Retinal pigment epithelial cell (primary cell): ENCODE measurements around the gene CXCR4.

Experiments
- DNase-seq: peaks from one replicate; pipeline ENCODE4 v3.0.0-alpha.2; 2010; ENCODE audit warnings: low read depth
- H3K4me3 ChIP-seq: 2 replicates; pipeline ENCODE4 v1.5.1; 2011; ENCODE audit warnings: mild to moderate bottlenecking, low read length, control low read depth, moderate library complexity
- TF ChIP-seq, protein P1 (sequence below): conservative IDR thresholded peaks from 2 replicates; pipeline ENCODE4 v1.5.1; 2011; ENCODE audit warnings: low read depth, low read length, control low read depth, inconsistent platforms

CXCR4 gene

DNA sequence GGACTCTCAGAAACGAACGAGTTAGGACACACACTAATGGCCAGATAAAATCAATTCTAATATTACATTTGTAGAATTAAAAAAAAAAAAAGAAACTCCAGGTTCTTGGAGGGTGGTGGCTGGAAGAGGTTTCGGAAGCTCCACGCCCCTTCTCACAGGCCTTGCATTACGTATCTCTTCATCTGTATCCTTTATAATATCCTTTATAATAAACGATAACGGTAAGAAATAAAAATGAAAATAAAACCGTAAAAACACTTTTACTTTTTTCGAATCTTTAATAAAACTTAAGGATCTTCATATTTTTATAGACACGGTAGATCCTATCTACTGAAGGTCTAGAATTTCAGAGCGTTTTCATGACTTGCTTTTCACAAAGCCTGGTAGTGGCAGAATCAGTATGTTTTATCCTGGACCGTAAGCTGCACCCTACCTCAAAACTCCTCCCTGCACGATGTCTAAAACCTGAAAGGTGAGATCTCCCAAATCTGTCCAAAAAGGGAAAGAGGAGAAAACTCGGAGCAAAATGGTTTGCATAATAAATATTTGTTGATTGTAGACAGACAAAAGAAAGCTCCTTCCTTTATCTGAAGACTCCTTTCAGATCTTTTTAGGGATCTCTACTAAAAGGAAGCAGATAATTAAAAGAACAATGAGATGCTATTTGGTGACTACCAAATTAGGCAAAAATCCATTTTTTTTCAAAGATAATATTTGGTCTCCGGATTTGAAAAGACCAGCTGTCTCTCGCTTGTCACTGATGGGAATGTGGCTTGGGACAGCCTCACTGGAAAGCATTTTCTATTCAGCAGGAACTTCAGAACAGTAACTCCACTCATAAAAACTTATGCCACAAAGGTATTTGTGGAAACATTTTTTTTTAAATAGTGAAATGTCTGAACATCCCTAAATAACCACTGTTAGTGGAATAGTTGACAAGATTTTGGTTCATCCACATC, 2.0 kb upstream of the CXCR4 start:
- H3K4me3 ChIP-seq = no peak overlapping the region
- DNase-seq = no peak
- TF ChIP-seq, protein P1, sequence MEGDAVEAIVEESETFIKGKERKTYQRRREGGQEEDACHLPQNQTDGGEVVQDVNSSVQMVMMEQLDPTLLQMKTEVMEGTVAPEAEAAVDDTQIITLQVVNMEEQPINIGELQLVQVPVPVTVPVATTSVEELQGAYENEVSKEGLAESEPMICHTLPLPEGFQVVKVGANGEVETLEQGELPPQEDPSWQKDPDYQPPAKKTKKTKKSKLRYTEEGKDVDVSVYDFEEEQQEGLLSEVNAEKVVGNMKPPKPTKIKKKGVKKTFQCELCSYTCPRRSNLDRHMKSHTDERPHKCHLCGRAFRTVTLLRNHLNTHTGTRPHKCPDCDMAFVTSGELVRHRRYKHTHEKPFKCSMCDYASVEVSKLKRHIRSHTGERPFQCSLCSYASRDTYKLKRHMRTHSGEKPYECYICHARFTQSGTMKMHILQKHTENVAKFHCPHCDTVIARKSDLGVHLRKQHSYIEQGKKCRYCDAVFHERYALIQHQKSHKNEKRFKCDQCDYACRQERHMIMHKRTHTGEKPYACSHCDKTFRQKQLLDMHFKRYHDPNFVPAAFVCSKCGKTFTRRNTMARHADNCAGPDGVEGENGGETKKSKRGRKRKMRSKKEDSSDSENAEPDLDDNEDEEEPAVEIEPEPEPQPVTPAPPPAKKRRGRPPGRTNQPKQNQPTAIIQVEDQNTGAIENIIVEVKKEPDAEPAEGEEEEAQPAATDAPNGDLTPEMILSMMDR = no peak

DNA sequence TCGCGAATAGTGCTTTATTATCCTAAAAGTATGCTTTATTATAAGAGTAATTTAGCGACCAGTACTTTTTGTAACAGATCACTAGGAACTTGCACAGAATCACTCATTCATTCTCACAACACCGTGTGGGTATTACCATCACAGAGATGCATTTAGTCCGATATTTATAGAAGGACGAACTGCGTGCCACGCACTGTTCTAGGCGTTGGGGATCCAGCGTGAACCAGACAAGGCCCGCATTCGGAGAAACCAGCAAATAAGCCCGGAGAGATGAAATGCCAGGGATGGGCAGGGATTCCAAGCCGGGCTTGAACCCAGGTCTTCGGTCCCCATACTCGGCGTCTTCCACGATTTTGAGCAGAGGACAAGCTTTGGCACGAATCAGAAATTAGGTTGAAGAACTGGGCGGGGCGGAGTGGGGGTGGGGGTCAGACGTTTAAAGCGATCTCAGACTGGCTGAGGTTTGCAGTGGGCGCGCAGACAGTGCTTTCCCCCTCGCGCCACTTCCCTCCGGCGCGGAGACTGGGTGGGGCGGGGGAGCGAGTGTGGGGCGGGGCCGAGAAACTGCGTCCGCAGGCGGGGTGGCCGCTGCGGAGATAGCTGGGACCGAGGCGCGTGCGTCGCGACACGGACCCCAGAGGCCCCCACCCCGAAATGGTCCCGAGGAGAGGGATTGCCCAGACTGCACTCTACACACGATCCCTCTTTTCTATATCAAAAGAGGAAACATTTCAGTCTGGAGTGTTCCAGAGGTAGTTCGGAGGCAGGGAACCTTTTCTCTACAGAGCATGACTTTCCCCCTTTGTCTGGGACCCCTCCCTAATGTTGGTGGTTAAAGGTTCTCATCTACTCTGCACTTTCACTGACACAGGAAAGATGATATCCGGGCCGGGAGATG, 1.1 kb upstream of the CXCR4 start:
- no peak for DNase-seq
- TF ChIP-seq, protein P1 = no peak
- peak overlapping the region; percentile 57 for H3K4me3 ChIP-seq

DNA sequence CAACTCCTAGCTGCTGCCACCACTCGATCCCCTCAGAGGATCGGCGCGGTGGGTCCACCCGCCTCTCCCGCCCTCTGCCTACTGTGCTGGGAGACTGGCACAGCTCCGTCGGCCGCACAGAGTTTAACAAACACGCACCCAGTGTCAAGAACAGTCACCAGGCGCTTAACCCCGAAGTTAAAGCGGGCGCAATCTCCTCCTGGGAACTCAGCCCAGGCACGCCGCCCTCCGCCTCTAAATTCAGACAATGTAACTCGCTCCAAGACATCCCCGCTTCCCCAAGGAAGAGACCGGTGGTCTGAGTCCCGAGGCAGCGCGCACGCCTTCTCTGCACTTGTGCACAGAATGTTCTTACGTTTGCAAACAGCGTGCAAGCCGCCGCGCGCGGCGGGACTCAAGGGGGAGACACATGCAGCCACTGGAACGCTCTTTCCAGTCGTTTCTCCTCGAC, 533 bp downstream of the CXCR4 start:
- DNase-seq = no peak
- peak overlapping the region; percentile 57 for H3K4me3 ChIP-seq
- TF ChIP-seq, protein P1 = no peak

DNA sequence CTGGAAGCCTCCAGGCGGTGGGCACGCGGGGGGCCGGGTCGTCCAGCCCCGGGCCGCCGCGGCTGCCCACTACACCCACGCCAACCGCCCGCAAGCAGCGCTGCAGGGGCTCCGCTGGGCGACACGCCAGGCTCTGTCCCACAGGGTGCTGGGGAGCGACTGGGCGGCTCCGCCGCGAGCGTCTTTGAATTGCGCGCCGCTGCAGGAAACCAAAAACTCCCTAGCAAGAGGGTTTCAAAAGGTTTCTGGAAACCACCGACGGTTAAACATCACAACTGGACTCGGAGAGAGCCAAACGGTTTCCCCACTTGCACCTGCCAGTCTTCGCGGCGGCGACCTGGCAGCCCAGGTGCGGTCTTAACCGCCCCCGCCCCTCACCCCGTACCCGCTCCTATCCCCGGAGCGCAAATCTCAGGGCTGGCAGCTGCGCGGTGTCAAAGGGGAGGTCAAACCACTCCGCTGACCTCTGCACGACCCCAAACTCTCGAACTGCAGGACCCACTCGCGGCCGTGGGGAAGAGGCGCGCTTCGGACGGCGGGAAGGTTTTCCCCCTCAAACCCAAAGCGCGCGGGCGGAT, 1.0 kb downstream of the CXCR4 start:
- DNase-seq = no peak
- TF ChIP-seq, protein P1 = no peak
- H3K4me3 ChIP-seq = peak overlapping the region; percentile 57

DNA sequence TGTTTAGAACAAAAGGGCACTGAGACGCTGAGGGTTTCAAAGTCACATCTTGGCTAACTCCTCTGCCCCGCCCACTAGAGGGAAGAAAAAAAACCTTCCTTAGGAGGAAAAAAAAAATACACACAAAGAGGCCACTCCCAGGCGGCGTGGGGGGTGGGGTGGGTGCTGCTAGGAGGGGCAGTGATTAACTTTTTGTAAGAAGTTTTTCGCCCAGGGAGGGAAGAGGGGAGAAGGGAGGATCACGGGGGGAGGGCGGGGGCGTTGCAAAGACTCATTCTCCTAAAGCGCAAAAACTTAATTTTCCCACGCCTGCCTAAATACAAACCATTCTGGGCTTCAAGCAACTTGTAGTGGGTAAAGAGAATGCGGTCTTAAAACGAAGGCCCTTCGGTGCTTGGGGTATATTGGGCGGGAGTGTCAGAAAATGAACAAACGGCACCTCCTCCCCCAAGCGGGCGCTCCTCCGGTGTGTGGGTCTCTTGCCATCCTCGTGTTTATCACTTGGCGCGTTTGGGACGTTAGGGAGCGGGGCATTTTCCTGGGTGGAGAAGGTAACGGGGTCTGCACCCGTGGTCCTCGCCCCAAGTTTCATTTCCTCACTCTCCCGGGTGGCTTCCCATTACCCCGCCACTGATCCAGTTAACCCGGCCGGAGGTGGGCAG, 1.7 kb downstream of the CXCR4 start:
- peak overlapping the region; percentile 57 for H3K4me3 ChIP-seq
- TF ChIP-seq, protein P1 = no peak
- DNase-seq = no peak

DNA sequence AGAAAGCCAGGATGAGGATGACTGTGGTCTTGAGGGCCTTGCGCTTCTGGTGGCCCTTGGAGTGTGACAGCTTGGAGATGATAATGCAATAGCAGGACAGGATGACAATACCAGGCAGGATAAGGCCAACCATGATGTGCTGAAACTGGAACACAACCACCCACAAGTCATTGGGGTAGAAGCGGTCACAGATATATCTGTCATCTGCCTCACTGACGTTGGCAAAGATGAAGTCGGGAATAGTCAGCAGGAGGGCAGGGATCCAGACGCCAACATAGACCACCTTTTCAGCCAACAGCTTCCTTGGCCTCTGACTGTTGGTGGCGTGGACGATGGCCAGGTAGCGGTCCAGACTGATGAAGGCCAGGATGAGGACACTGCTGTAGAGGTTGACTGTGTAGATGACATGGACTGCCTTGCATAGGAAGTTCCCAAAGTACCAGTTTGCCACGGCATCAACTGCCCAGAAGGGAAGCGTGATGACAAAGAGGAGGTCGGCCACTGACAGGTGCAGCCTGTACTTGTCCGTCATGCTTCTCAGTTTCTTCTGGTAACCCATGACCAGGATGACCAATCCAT, 2.7 kb downstream of the CXCR4 start:
- TF ChIP-seq, protein P1 = no peak
- no peak for DNase-seq
- no peak overlapping the region for H3K4me3 ChIP-seq
